HepG2 (cell line): ENCODE data around the gene UNC79. TPM values are rescaled to one million over a fixed set of nuclear protein-coding genes. Genes with fewer than 3 reads are reported as not detected.
"Not testable (repeated sequence)": the region's sequence is repeated elsewhere in the genome, so short reads cannot be mapped to it uniquely, and the experiment has no call there.

Experiments used
- ATAC-seq: fragments of 200-7000 bp; cut with Tn5 transposase; 3 replicates; pipeline ENCODE4 v1.9.1; 2020; ENCODE audit warnings: mild to moderate bottlenecking, moderate library complexity
- BruUV-seq: library from RNA; stranded (reverse); fragments of 400-500 nt; replicated peaks from 2 replicates; lab custom pipeline; 2021; lab: Mats Ljungman, UMichigan
- CTCF ChIA-PET: fragments of 300-600 bp; formaldehyde crosslinking; extraction: SDS; loops from one replicate; lab custom pipeline; 2021; ENCODE audit warnings: low total read pairs, inconsistent platforms, low intra/inter-chr PET ratio; lab: Yijun Ruan, JAX
- POLR2A ChIA-PET: fragments of 350-600 bp; sonication (Branson Sonifier 250); formaldehyde crosslinking; loops from one replicate; lab custom pipeline; 2020; ENCODE audit warnings: antibody characterized with exemption, inconsistent platforms; lab: Yijun Ruan, JAX
- DNase-seq: peaks from one replicate; pipeline ENCODE4 v3.0.0-alpha.2; 2015; ENCODE audit warnings: low spot score
- FAIRE-seq: peaks from 3 replicates; lab custom pipeline; 2011; peaks lifted over from hg19 to GRCh38; lab: Jason Lieb, UNC
- H2AFZ ChIP-seq: one replicate; pipeline ENCODE4 v1.6.1; 2011; ENCODE audit warnings: low read length, inconsistent platforms
- H3K27ac ChIP-seq: fragments of 300-600 bp; 3 replicates; pipeline ENCODE4 v1.8.0; 2011; ENCODE audit warnings: mixed run types, mild to moderate bottlenecking, mixed read lengths, low read length, inconsistent platforms; ENCODE audit not compliant: insufficient read depth; ENCODE audit errors: extremely low read length
- H3K27me3 ChIP-seq, 2 experiments: fragments of 200-600 bp in 1 of 2; 2 replicates in 1 of 2; 3 replicates in 1 of 2; pipeline versions ENCODE4 v1.6.0 to v1.8.0; 2011; ENCODE audit warnings: low read length in 2 of 2, mild to moderate bottlenecking in 2 of 2, moderate library complexity in 2 of 2, inconsistent platforms in 1 of 2; ENCODE audit not compliant: insufficient read depth in 2 of 2, control insufficient read depth in 1 of 2
- H3K36me3 ChIP-seq, 2 experiments: fragments of 200-600 bp in 1 of 2; replicated peaks in 1 of 2; 2 replicates in 1 of 2; 3 replicates in 1 of 2; pipeline versions ENCODE4 v1.5.1 to v1.8.0; 2011; ENCODE audit warnings: low read length in 2 of 2, inconsistent platforms in 1 of 2; ENCODE audit not compliant: insufficient read depth in 2 of 2, control insufficient read depth in 1 of 2
- H3K4me1 ChIP-seq: 2 replicates; pipeline ENCODE4 v1.5.1; 2012; ENCODE audit warnings: low read length, inconsistent platforms; ENCODE audit not compliant: insufficient read depth
- H3K4me2 ChIP-seq: 2 replicates; pipeline ENCODE4 v1.6.0; 2011; ENCODE audit warnings: low read depth, low read length, inconsistent platforms
- H3K4me3 ChIP-seq, 3 experiments: fragments of 200-600 bp in 1 of 3; sonication (generic), shearing (Covaris generic) in 1 of 3; replicated peaks in 1 of 3; 2 replicates each; pipeline ENCODE4 v1.5.1; 2011 to 2016; ENCODE audit warnings: low read length in 3 of 3, inconsistent platforms in 2 of 3, low read depth in 2 of 3, mild to moderate bottlenecking in 2 of 3, control low read depth in 1 of 3, mixed read lengths in 1 of 3; ENCODE audit not compliant: insufficient read depth in 1 of 3
- H3K79me2 ChIP-seq: one replicate; pipeline ENCODE4 v1.6.1; 2011; ENCODE audit warnings: low read length, inconsistent platforms; ENCODE audit not compliant: insufficient read depth
- H3K9ac ChIP-seq: 2 replicates; pipeline ENCODE4 v1.6.0; 2011; ENCODE audit warnings: mild to moderate bottlenecking, low read depth, low read length, inconsistent platforms; ENCODE audit not compliant: insufficient read depth
- H3K9me3 ChIP-seq: 2 replicates; pipeline ENCODE4 v1.5.1; 2012; ENCODE audit warnings: mild to moderate bottlenecking, low read length
- H4K20me1 ChIP-seq: 2 replicates; pipeline ENCODE4 v1.6.0; 2011; ENCODE audit warnings: inconsistent platforms, mild to moderate bottlenecking, low read length, moderate library complexity; ENCODE audit not compliant: insufficient read depth
- CREM ChIP-seq, 2 experiments: sonication (generic) in 1 of 2; formaldehyde crosslinking in 1 of 2; IDR thresholded peaks; 2 replicates each; pipeline versions ENCODE4 v1.4.0 to v1.6.1; 2016 to 2020; ENCODE audit warnings: antibody characterized with exemption in 1 of 2, mild to moderate bottlenecking in 1 of 2, missing genetic modification reagents in 1 of 2
- DBP ChIP-seq: sonication (generic); formaldehyde crosslinking; IDR thresholded peaks from 2 replicates; pipeline ENCODE4 v1.4.0; 2020; ENCODE audit warnings: missing genetic modification reagents; ENCODE audit errors: not compliant biosample characterization
- GATAD2A ChIP-seq: IDR thresholded peaks from 2 replicates; pipeline ENCODE4 v1.6.1; 2016
- KDM6A ChIP-seq: IDR thresholded peaks from 2 replicates; pipeline ENCODE4 v1.6.1; 2016; ENCODE audit warnings: low read depth
- KLF9 ChIP-seq: IDR thresholded peaks from 2 replicates; pipeline ENCODE4 v1.6.1; 2016; ENCODE audit warnings: low read depth
- NFYC ChIP-seq: IDR thresholded peaks from 2 replicates; pipeline ENCODE4 v1.6.1; 2016; ENCODE audit warnings: missing genetic modification reagents, missing compliant biosample characterization
- RARG ChIP-seq: sonication (generic); formaldehyde crosslinking; IDR thresholded peaks from 2 replicates; pipeline ENCODE4 v1.4.0; 2020; ENCODE audit warnings: low read depth, mild to moderate bottlenecking, missing genetic modification reagents
- SMARCC2 ChIP-seq: fragments of 450-650 bp; IDR thresholded peaks from 2 replicates; pipeline ENCODE4 v1.6.1; 2017; ENCODE audit warnings: antibody characterized with exemption, mild to moderate bottlenecking
- SNAI1 ChIP-seq: sonication (generic); formaldehyde crosslinking; IDR thresholded peaks from 2 replicates; pipeline ENCODE4 v1.5.0; 2020; ENCODE audit warnings: mild to moderate bottlenecking, missing genetic modification reagents, borderline replicate concordance
- WGBS: methylation state at CpG from one replicate; pipeline ENCODE4 v1.1.6; 2017; ENCODE audit warnings: low lambda C conversion rate; 5-methylcytosine and 5-hydroxymethylcytosine counted together
- in situ Hi-C: cut with HindIII; loops from 2 replicates; pipeline ENCODE4 v1.10.0; 2017; ENCODE audit warnings: low pct_unique_long_range_greater_than_20kb; ENCODE audit not compliant: extremely low pct_ligation_motif_present
- intact Hi-C: fragments of 100-400 bp; cut with micrococcal nuclease; formaldehyde crosslinking; loops from one replicate; pipeline ENCODE4 v1.10.0; 2022; ENCODE audit not compliant: unreplicated experiment
- polyA plus RNA-seq, 8 experiments: library from polyadenylated mRNA; depleted of rRNA in 3 of 8; stranded (reverse) in 7 of 8; unstranded in 1 of 8; fragments of >200 nt; fragmentation: Illumina TruSeq in 4 of 8; extraction: Trizol in 4 of 8; gene quantifications; 2 replicates each; pipeline versions ENCODE4 v1.2.1 to v1.2.3, GENCODE V29; 2011 to 2016; ENCODE audit warnings: low read depth in 4 of 8, missing spikeins in 1 of 8, mixed read lengths in 1 of 8; ENCODE audit not compliant: insufficient read depth in 1 of 8
- total RNA-seq, 5 experiments: library from RNA; depleted of rRNA; stranded (reverse); fragments of >200 nt; fragmentation: Illumina TruSeq; extraction: Trizol; gene quantifications; 2 replicates each; pipeline ENCODE4 v1.2.3, GENCODE V29; 2016; ENCODE audit warnings: low read depth in 1 of 5
- TF ChIP-seq, protein P1 (sequence below): sonication (generic); formaldehyde crosslinking; IDR thresholded peaks from 2 replicates; pipeline ENCODE4 v1.5.0; 2020; ENCODE audit warnings: mild to moderate bottlenecking, missing genetic modification reagents
- TF ChIP-seq, protein P2 (sequence below): sonication (generic); formaldehyde crosslinking; IDR thresholded peaks from 2 replicates; pipeline ENCODE4 v1.4.0; 2020; ENCODE audit warnings: missing genetic modification reagents

UNC79 gene
- total and polyA plus RNA-seq, 2 of the 13 experiments (the other 11 are each of a cell fraction or from before 2014, with no cell fraction given) = under 0.01 TPM; not detected in 1

DNA sequence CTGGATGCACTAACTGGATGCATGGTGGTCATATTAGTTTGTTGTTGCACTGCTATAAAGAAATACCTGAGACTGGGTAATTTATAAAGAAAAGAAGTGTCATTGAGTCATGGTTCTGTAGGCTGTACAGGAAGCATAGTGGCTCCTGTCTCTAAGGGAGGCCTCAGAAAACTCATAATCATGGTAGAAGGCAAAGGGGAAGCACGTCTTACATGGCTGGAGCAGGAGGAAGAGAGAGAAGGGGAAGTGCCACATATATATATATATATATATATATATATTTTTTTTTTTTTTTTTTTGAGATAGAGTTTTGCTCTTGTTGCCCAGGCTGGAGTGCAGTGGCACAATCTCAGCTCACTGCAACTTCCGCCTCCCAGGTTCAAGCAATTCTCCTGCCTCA, 62.9 kb downstream of the UNC79 start:
- DNase-seq, ATAC-seq, H3K27me3 ChIP-seq, H3K36me3 ChIP-seq, FAIRE-seq, H3K9me3 ChIP-seq, H3K79me2 ChIP-seq, POLR2A ChIA-PET, H3K9ac ChIP-seq, H2AFZ ChIP-seq, H3K27ac ChIP-seq, H3K4me3 ChIP-seq, H4K20me1 ChIP-seq, intact Hi-C loops, BruUV-seq, H3K4me2 ChIP-seq, H3K4me1 ChIP-seq, in situ Hi-C loops, CTCF ChIA-PET: not testable (repeated sequence)
- 50% methylated on average over 2 of the region's 2 CpGs for WGBS

DNA sequence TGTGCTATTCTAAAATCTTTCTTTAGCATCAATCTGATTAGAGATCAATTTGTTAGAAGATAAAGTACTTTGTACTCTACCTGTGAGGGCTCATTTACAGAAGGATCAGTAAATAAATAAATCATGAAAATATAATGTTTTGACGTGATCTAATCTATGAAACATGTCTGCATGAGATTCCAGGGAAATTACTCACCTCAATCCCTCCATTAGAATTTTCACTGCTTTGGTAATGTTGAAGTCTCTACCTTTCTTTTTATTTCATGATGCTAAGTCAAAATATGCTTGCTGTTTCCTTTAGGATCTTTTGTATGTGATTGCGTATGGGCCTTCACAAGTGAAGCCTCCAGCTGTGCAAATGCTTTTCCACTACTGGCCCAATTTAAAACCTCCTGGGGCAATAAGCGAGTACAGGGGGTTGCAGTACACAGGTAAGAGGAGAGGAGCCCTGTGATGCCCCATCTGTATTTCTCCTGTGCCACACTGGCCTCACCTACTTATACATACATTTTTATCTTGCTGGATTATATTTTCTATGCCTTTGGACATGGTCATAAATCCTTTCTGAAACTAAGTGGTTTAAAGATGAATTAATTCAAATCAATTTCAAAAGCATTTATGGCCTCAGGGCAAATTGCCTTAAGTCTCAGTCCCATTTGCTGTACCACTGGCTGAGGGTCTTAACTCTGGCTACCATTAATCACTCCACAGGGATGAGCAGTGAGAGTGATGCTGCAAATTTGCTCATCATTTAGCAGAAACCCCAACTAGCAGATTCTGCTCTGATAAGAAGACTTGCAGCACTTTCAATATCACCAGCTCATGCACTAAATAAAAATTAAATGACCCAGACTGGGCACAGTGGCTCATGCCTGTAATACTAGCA, 66.4 kb downstream of the UNC79 start:
- POLR2A ChIA-PET = no interaction called here
- Histone ChIP-seq H3K9ac (no peak overlapping the region), H3K79me2 (no peaks in the 10 kb centered on the region), H3K27me3 (peaks cover 0 to 10% of the 10 kb centered on the region in 2 experiments; a peak in 2 of 5 replicates), H3K27ac (no peak overlapping the region), H3K4me2 (no peak overlapping the region), H3K36me3 (no peaks in the 10 kb centered on the region), H3K4me1 (no peaks in the 10 kb centered on the region), H3K4me3 (no peak overlapping the region), H3K9me3 (no peaks in the 10 kb centered on the region), H2AFZ (no peak overlapping the region), H4K20me1 (no peaks in the 10 kb centered on the region)
- CTCF ChIA-PET = no interaction called here
- FAIRE-seq (no peak), DNase-seq (no peak), ATAC-seq (no peak)
- intact Hi-C loops (no loop called here), in situ Hi-C loops (no loop called here)
- BruUV-seq = no TSS peak
- WGBS = 4% methylated on average over 3 of the region's 3 CpGs
- TF ChIP-seq CREM (IDR thresholded peaks at IDR 0.05) = no peak
- no peak for TF ChIP-seq CREM (CRISPR knock-in tag; IDR thresholded peaks at IDR 0.05)
- TF ChIP-seq, protein P1, sequence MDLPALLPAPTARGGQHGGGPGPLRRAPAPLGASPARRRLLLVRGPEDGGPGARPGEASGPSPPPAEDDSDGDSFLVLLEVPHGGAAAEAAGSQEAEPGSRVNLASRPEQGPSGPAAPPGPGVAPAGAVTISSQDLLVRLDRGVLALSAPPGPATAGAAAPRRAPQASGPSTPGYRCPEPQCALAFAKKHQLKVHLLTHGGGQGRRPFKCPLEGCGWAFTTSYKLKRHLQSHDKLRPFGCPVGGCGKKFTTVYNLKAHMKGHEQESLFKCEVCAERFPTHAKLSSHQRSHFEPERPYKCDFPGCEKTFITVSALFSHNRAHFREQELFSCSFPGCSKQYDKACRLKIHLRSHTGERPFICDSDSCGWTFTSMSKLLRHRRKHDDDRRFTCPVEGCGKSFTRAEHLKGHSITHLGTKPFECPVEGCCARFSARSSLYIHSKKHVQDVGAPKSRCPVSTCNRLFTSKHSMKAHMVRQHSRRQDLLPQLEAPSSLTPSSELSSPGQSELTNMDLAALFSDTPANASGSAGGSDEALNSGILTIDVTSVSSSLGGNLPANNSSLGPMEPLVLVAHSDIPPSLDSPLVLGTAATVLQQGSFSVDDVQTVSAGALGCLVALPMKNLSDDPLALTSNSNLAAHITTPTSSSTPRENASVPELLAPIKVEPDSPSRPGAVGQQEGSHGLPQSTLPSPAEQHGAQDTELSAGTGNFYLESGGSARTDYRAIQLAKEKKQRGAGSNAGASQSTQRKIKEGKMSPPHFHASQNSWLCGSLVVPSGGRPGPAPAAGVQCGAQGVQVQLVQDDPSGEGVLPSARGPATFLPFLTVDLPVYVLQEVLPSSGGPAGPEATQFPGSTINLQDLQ = no peak
- TF ChIP-seq SMARCC2 = no peak
- TF ChIP-seq KLF9 = no peak
- TF ChIP-seq GATAD2A (CRISPR knock-in tag) = no peak
- no peak for TF ChIP-seq DBP
- TF ChIP-seq, protein P2, sequence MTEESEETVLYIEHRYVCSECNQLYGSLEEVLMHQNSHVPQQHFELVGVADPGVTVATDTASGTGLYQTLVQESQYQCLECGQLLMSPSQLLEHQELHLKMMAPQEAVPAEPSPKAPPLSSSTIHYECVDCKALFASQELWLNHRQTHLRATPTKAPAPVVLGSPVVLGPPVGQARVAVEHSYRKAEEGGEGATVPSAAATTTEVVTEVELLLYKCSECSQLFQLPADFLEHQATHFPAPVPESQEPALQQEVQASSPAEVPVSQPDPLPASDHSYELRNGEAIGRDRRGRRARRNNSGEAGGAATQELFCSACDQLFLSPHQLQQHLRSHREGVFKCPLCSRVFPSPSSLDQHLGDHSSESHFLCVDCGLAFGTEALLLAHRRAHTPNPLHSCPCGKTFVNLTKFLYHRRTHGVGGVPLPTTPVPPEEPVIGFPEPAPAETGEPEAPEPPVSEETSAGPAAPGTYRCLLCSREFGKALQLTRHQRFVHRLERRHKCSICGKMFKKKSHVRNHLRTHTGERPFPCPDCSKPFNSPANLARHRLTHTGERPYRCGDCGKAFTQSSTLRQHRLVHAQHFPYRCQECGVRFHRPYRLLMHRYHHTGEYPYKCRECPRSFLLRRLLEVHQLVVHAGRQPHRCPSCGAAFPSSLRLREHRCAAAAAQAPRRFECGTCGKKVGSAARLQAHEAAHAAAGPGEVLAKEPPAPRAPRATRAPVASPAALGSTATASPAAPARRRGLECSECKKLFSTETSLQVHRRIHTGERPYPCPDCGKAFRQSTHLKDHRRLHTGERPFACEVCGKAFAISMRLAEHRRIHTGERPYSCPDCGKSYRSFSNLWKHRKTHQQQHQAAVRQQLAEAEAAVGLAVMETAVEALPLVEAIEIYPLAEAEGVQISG (CRISPR knock-in tag) = no peak
- no peak for TF ChIP-seq NFYC
- no peak for TF ChIP-seq KDM6A (CRISPR knock-in tag)
- TF ChIP-seq RARG = no peak
- TF ChIP-seq SNAI1 (CRISPR knock-in tag) = no peak
